Mucosa of descending colon (tissue), 3 donors: Measurements from ENCODE around the gene SPEG. TPM values are rescaled to one million over a fixed set of nuclear protein-coding genes. Genes with fewer than 3 reads are reported as not detected.
"Not testable (repeated sequence)": the region's sequence is repeated elsewhere in the genome, so short reads cannot be mapped to it uniquely, and the experiment has no call there.

ENCODE experiments used
- ATAC-seq: fragments of 200-7000 bp; cut with Tn5 transposase; one replicate; pipeline ENCODE4 v1.9.1; 2020; ENCODE audit warnings: mild to moderate bottlenecking, moderate library complexity
- DNase-seq, 3 donors: peaks; one replicate each; pipeline ENCODE4 v3.0.0-alpha.2; 2020
- H3K36me3 ChIP-seq: fragments of 200-600 bp; one replicate; pipeline ENCODE4 v1.8.0; 2021; ENCODE audit warnings: low read depth, mild to moderate bottlenecking
- H3K4me1 ChIP-seq: fragments of 200-600 bp; one replicate; pipeline ENCODE4 v1.8.0; 2021; ENCODE audit warnings: low read depth, mild to moderate bottlenecking
- H3K4me3 ChIP-seq: fragments of 200-600 bp; one replicate; pipeline ENCODE4 v1.8.0; 2021; ENCODE audit warnings: mild to moderate bottlenecking
- H3K9me3 ChIP-seq: fragments of 200-600 bp; one replicate; pipeline ENCODE4 v1.8.0; 2021; ENCODE audit warnings: mild to moderate bottlenecking
- CTCF ChIP-seq: fragments of 200-600 bp; IDR thresholded peaks from one replicate; pipeline ENCODE4 v1.8.0; 2022; ENCODE audit warnings: antibody characterized with exemption, mild to moderate bottlenecking
- intact Hi-C, 2 donors: fragments of 100-400 bp; cut with DNase I in 1 of 2; cut with micrococcal nuclease in 1 of 2; formaldehyde crosslinking; loops; one replicate each; pipeline versions ENCODE4 v1.11.0 to v1.11.1; 2022; cut with DNase I, micrococcal nuclease
- total RNA-seq, 3 donors: library from RNA; stranded (reverse); fragmentation: NEBNext Ultra II Directional in 2 of 3; extraction: Animal tissue kit (Norgen Biotek cat#: 25700) in 2 of 3; gene quantifications; one replicate each; pipeline versions ENCODE4 v1.2.1 to v1.2.4, GENCODE V29; 2021 to 2023
- donor health status: DM: no; HTN: no; CAD: no; lungs with moderate emphysema.
- donor health status: DM: no; HTN: no; CAD: no.
- donor health status: DM: no; HTN: yes; CAD: no.

SPEG gene
- total RNA-seq, 3 donors from 2014 or later = 7.9 to 242 (median 22.2) TPM

GRCh38 chr2:219405958-219406860 is 28.4 kb upstream of the SPEG start:
- no peak for DNase-seq
- H3K9me3 ChIP-seq = no peaks in the 10 kb centered on the region
- no peak for ATAC-seq
- no peak overlapping the region for H3K4me3 ChIP-seq
- intact Hi-C loops = loop anchor here in 1 of 2 donors (10.0 kb wide), 1 partner anchor 129 kb away; no protein-coding TSS in a partner anchor
- TF ChIP-seq CTCF = no peak
- no peaks in the 10 kb centered on the region for H3K36me3 ChIP-seq
- no peaks in the 10 kb centered on the region for H3K4me1 ChIP-seq

- H3K4me3 ChIP-seq = no peak overlapping the region
- no peak for TF ChIP-seq CTCF
- no peak for ATAC-seq
- no peak for DNase-seq
- H3K9me3 ChIP-seq = no peaks in the 10 kb centered on the region
- no peaks in the 10 kb centered on the region for H3K4me1 ChIP-seq
- intact Hi-C loops = loop anchor here in 1 of 2 donors (10.0 kb wide), 1 partner anchor 128 kb away; no protein-coding TSS in a partner anchor
- H3K36me3 ChIP-seq = no peaks in the 10 kb centered on the region
Measured at GRCh38 chr2:219406861-219407230, 27.8 kb upstream of the SPEG start.

- H3K4me3 ChIP-seq, H3K4me1 ChIP-seq, ATAC-seq, H3K9me3 ChIP-seq, H3K36me3 ChIP-seq, DNase-seq: not testable (repeated sequence)
- intact Hi-C loops = loop anchor here in 1 of 2 donors (10.0 kb wide), 1 partner anchor 127 kb away; no protein-coding TSS in a partner anchor
Measured at GRCh38 chr2:219407343-219407742, 27.3 kb upstream of the SPEG start.

DNA sequence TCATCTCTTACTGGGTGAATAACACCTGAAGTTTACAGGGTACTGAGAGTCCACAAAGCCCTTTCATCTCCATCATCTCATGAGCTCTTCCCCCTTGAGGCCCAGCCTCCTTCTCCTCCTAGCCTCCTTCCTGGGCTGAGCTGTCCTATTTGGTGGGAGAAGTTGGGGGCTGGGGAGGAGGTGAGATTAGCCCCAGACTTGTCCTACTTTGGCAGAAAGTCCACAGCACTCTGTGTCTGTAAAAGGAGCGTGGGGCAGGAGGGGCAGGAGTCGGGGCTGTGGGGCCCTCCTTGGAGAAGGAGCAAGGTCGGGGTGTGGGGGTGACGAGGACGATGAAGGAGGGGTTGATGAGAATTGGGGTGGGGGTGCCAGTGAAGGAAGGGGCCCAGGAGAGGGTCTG is 26.4 kb upstream of the SPEG start:
- no peak for DNase-seq
- no peak for ATAC-seq
- no peak overlapping the region for H3K4me3 ChIP-seq
- intact Hi-C loops = loop anchor here in 1 of 2 donors (10.0 kb wide), 1 partner anchor 127 kb away; no protein-coding TSS in a partner anchor
- no peaks in the 10 kb centered on the region for H3K9me3 ChIP-seq
- TF ChIP-seq CTCF = no peak
- H3K36me3 ChIP-seq = no peaks in the 10 kb centered on the region
- H3K4me1 ChIP-seq = no peaks in the 10 kb centered on the region

- TF ChIP-seq CTCF = no peak
- Histone ChIP-seq H3K4me3 (no peak overlapping the region), H3K36me3 (no peaks in the 10 kb centered on the region), H3K9me3 (no peaks in the 10 kb centered on the region), H3K4me1 (no peaks in the 10 kb centered on the region)
- peak; percentile 13 for ATAC-seq
- DNase-seq = no peak
- intact Hi-C loops = loop anchor here in 1 of 2 donors (10.0 kb wide), 1 partner anchor 126 kb away; no protein-coding TSS in a partner anchor
Measured at GRCh38 chr2:219408631-219409030, 26.0 kb upstream of the SPEG start.

DNA sequence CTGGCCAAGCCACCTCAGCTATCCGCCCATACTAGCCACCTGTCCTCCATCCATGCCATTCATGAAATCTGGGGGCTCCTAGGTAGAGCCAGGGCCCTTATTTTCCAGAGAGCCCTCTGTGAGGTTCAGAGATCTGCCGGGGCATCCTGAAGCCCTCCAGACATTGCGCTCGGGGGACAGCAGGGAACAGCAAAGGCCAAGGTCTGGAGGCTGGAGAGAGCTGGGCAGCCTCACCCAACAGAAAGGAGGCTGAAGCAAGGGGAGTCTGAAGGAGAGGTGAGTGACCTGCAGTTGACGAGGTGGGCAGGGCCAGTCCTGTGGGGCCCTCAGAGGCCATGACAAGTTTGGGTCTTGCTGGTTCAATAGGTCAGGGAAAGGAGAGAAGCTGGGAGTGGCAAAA is 25.0 kb upstream of the SPEG start:
- Histone ChIP-seq H3K4me1 (no peaks in the 10 kb centered on the region), H3K36me3 (no peaks in the 10 kb centered on the region), H3K4me3 (no peak overlapping the region), H3K9me3 (no peaks in the 10 kb centered on the region)
- no peak for DNase-seq
- intact Hi-C loops = loop anchor here in 1 of 2 donors (10.0 kb wide), 1 partner anchor 125 kb away; no protein-coding TSS in a partner anchor
- ATAC-seq = no peak
- no peak for TF ChIP-seq CTCF
